ENCODE data around the gene ZFYVE21.

DNA sequence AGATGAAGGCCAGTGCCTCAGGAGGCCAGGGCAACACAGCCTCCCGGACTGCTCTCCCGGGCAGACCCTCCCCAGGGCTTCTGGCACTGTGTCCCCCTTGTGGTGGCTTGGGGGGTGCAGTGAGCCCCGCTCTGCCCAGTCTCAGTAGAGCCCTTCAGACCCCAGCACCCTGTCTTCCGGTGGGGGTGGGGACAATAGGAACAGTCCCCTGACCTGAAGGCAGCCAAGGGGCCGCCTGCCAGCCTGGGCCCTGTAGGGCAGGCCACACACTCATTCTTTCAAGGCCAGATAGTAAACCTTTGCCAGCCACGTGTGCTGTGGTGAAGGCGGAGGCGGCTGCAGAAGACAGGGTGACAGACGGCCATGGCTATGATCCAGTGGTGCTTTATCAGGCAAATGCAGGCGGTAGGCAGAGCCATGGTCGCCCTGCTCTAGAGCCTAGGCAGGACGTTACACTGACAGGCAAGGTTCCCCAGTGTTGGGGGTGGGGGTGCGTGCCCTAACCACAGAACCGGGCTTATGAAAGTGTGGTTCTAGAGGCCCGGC, 15.0 kb downstream of the ZFYVE21 start:
- TF ChIP-seq CTCF (conservative IDR thresholded peaks at IDR 0.05; ENCODE audit: low read length) (no peak), EZH2phosphoT487 (IDR thresholded peaks at IDR 0.05; ENCODE audit: borderline replicate concordance, low read depth, low read length) (no peak)
